SK-N-SH (cell line): Measurements from ENCODE around the gene CCDC187. TPM values are rescaled to one million over a fixed set of nuclear protein-coding genes. Genes with fewer than 3 reads are reported as not detected.

Source experiments
- CTCF ChIA-PET: fragments of 300-600, 350-600 bp; formaldehyde crosslinking; extraction: SDS; loops from one replicate; lab custom pipeline; 2021; lab: Yijun Ruan, JAX
- POLR2A ChIA-PET: fragments of 350-600 bp; sonication (Branson Sonifier 250); formaldehyde crosslinking; extraction: SDS; loops from one replicate; lab custom pipeline; 2020; ENCODE audit warnings: antibody characterized with exemption, inconsistent platforms; lab: Yijun Ruan, JAX
- DNase-seq: peaks from one replicate; pipeline ENCODE4 v3.0.0; 2012
- H2AFZ ChIP-seq: fragments of 200-600 bp; sonication (generic); 2 replicates; pipeline ENCODE4 v1.8.1; 2016; ENCODE audit warnings: antibody characterized with exemption, mild to moderate bottlenecking, low read depth
- H3F3A ChIP-seq: fragments of 200-600 bp; sonication (generic); replicated peaks from 2 replicates; pipeline ENCODE3; 2016; ENCODE audit warnings: antibody characterized with exemption, mild to moderate bottlenecking; ENCODE audit not compliant: insufficient read depth
- H3K27ac ChIP-seq, 2 experiments: fragments of 200-500 bp in 1 of 2; fragments of 200-600 bp in 1 of 2; sonication (Bioruptor generic) in 1 of 2; sonication (generic), shearing (Covaris generic) in 1 of 2; 2 replicates each; pipeline versions ENCODE4 v1.5.1 to v1.6.1; 2014 to 2016; ENCODE audit warnings: low read depth in 2 of 2, inconsistent platforms in 1 of 2, low read length in 1 of 2, mild to moderate bottlenecking in 1 of 2, mixed read lengths in 1 of 2
- H3K27me3 ChIP-seq: fragments of 200-600 bp; sonication (generic), shearing (Covaris generic); 2 replicates; pipeline ENCODE4 v1.6.1; 2016; ENCODE audit warnings: mixed run types; ENCODE audit not compliant: insufficient read depth
- H3K36me3 ChIP-seq, 2 experiments: fragments of 200-500 bp in 1 of 2; fragments of 200-600 bp in 1 of 2; sonication (Bioruptor generic) in 1 of 2; sonication (generic) in 1 of 2; replicated peaks in 1 of 2; 2 replicates each; pipeline versions ENCODE3 to v1.5.1; 2014 to 2016; ENCODE audit warnings: low read length in 1 of 2, mild to moderate bottlenecking in 1 of 2; ENCODE audit not compliant: insufficient read depth in 2 of 2, control insufficient read depth in 1 of 2
- H3K4me1 ChIP-seq, 2 experiments: fragments of 200-500 bp in 1 of 2; fragments of 200-600 bp in 1 of 2; sonication (Bioruptor generic) in 1 of 2; sonication (generic), shearing (Covaris generic) in 1 of 2; 2 replicates each; pipeline versions ENCODE4 v1.5.1 to v1.6.1; 2014 to 2016; ENCODE audit warnings: low read depth in 1 of 2, low read length in 1 of 2, mixed run types in 1 of 2; ENCODE audit not compliant: insufficient read depth in 2 of 2, control insufficient read depth in 1 of 2
- H3K4me2 ChIP-seq: fragments of 200-600 bp; sonication (generic), shearing (Covaris generic); 2 replicates; pipeline ENCODE4 v1.6.1; 2017; ENCODE audit warnings: mixed run types
- H3K4me3 ChIP-seq, 2 experiments: fragments of 200-500 bp in 1 of 2; fragments of 200-600 bp in 1 of 2; sonication (Bioruptor generic) in 1 of 2; sonication (generic), shearing (Covaris generic) in 1 of 2; 2 replicates each; pipeline versions ENCODE4 v1.5.1 to v1.8.1; 2014 to 2016; ENCODE audit warnings: low read depth in 2 of 2, inconsistent platforms in 1 of 2, low read length in 1 of 2, mild to moderate bottlenecking in 1 of 2, mixed read lengths in 1 of 2, moderate library complexity in 1 of 2
- H3K79me2 ChIP-seq: fragments of 200-600 bp; sonication (generic); 2 replicates; pipeline ENCODE4 v1.8.1; 2017; ENCODE audit warnings: mild to moderate bottlenecking; ENCODE audit not compliant: insufficient read depth
- H3K9ac ChIP-seq: fragments of 200-600 bp; sonication (generic); 2 replicates; pipeline ENCODE4 v1.6.1; 2017; ENCODE audit warnings: mixed run types
- H3K9me2 ChIP-seq: fragments of 200-600 bp; sonication (generic); 2 replicates; pipeline ENCODE4 v1.6.1; 2017; ENCODE audit warnings: mixed run types
- H3K9me3 ChIP-seq: fragments of 200-600 bp; sonication (generic); 2 replicates; pipeline ENCODE4 v1.6.1; 2017; ENCODE audit warnings: mixed run types, mild to moderate bottlenecking, moderate library complexity
- H4K20me1 ChIP-seq: fragments of 200-600 bp; sonication (generic); 2 replicates; pipeline ENCODE4 v1.6.1; 2017; ENCODE audit warnings: mild to moderate bottlenecking, mixed run types; ENCODE audit not compliant: insufficient read depth
- EP300 ChIP-seq, 2 experiments: IDR thresholded peaks; 2 replicates each; pipeline versions ENCODE4 v1.4.0 to v1.6.1; 2012; ENCODE audit warnings: borderline replicate concordance in 1 of 2, low read depth in 1 of 2, low read length in 1 of 2
- GATA2 ChIP-seq: sonication (generic); formaldehyde crosslinking; IDR thresholded peaks from 2 replicates; pipeline ENCODE4 v1.5.0; 2020; ENCODE audit warnings: mild to moderate bottlenecking, missing genetic modification reagents
- MAX ChIP-seq: IDR thresholded peaks from 2 replicates; pipeline ENCODE4 v1.4.0; 2012; ENCODE audit warnings: low read depth
- MEF2A ChIP-seq: IDR thresholded peaks from 2 replicates; pipeline ENCODE4 v1.4.0; 2012; ENCODE audit warnings: low read depth, borderline replicate concordance
- MXI1 ChIP-seq: IDR thresholded peaks from 2 replicates; pipeline ENCODE4 v1.6.1; 2012; ENCODE audit warnings: mild to moderate bottlenecking, low read depth, low read length, improper control_type of control experiment
- NFIC ChIP-seq: IDR thresholded peaks from 2 replicates; pipeline ENCODE4 v1.4.0; 2012; ENCODE audit warnings: borderline replicate concordance
- PBX3 ChIP-seq: IDR thresholded peaks from 2 replicates; pipeline ENCODE4; 2012
- POLR2AphosphoS5 ChIP-seq: IDR thresholded peaks from 2 replicates; pipeline ENCODE4 v1.6.1; 2012; ENCODE audit warnings: low read depth, low read length
- RCOR1 ChIP-seq: fragments of 150-350 bp; IDR thresholded peaks from 2 replicates; pipeline ENCODE4 v1.6.1; 2017; ENCODE audit warnings: antibody characterized with exemption, low read length
- RFX5 ChIP-seq: IDR thresholded peaks from 2 replicates; pipeline ENCODE4 v1.6.1; 2012; ENCODE audit warnings: mild to moderate bottlenecking, improper control_type of control experiment, low read length
- SIN3A ChIP-seq: IDR thresholded peaks from 2 replicates; pipeline ENCODE4 v1.6.1; 2012; ENCODE audit warnings: low read depth, mild to moderate bottlenecking, low read length, moderate library complexity, borderline replicate concordance
- SMC3 ChIP-seq: IDR thresholded peaks from 2 replicates; pipeline ENCODE4 v1.6.1; 2012; ENCODE audit warnings: low read depth, low read length, improper control_type of control experiment
- TAF1 ChIP-seq: IDR thresholded peaks from 2 replicates; pipeline ENCODE4 v1.6.1; 2012; ENCODE audit warnings: low read depth, mild to moderate bottlenecking, low read length, moderate library complexity, borderline replicate concordance
- USF1 ChIP-seq: IDR thresholded peaks from 2 replicates; pipeline ENCODE4 v1.4.0; 2012; ENCODE audit warnings: low read depth, borderline replicate concordance
- WGBS: methylation state at CpG from one replicate; pipeline ENCODE4 v1.1.6; 2017; ENCODE audit warnings: low lambda C conversion rate; 5-methylcytosine and 5-hydroxymethylcytosine counted together
- polyA plus RNA-seq, 3 experiments: library from polyadenylated mRNA; depleted of rRNA; stranded (reverse); fragments of >200 nt; gene quantifications; 2 replicates each; pipeline ENCODE4 v1.2.3, GENCODE V29; 2012
- TF ChIP-seq, protein P1 (sequence below): fragments of 150-350 bp; IDR thresholded peaks from 2 replicates; pipeline ENCODE4 v1.6.1; 2016; ENCODE audit warnings: mild to moderate bottlenecking, low read depth, low read length

The CCDC187 gene
- polyA plus RNA-seq, 1 of the 3 experiments (the other 2 are of a cell fraction) = not detected

- TF ChIP-seq MAX = no peak
- no peak for TF ChIP-seq PBX3
- no peak for TF ChIP-seq SIN3A
- no peak for TF ChIP-seq EP300 (IDR thresholded peaks at IDR 0.05; ENCODE audit: borderline replicate concordance in 1 of 2, low read depth in 1 of 2, low read length in 1 of 2)
- TF ChIP-seq, protein P1, sequence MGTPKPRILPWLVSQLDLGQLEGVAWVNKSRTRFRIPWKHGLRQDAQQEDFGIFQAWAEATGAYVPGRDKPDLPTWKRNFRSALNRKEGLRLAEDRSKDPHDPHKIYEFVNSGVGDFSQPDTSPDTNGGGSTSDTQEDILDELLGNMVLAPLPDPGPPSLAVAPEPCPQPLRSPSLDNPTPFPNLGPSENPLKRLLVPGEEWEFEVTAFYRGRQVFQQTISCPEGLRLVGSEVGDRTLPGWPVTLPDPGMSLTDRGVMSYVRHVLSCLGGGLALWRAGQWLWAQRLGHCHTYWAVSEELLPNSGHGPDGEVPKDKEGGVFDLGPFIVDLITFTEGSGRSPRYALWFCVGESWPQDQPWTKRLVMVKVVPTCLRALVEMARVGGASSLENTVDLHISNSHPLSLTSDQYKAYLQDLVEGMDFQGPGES = no peak
- no peak for TF ChIP-seq SMC3
- TF ChIP-seq TAF1 = no peak
- TF ChIP-seq GATA2 (CRISPR knock-in tag) = no peak
- TF ChIP-seq RCOR1 = no peak
- no peak for TF ChIP-seq RFX5
- no peak for TF ChIP-seq MEF2A
- TF ChIP-seq MXI1 = no peak
- no peak for TF ChIP-seq USF1
- no peak for TF ChIP-seq POLR2AphosphoS5
- no peak for TF ChIP-seq NFIC
- Histone ChIP-seq H3K4me1 (peaks cover 0 to 4% of the 10 kb centered on the region in 2 experiments; a peak in 1 of 4 replicates), H3F3A (no peaks in the 10 kb centered on the region), H3K4me2 (no peak overlapping the region), H3K27ac (no peak overlapping the region), H4K20me1 (no peaks in the 10 kb centered on the region), H3K9ac (no peak overlapping the region), H3K79me2 (no peaks in the 10 kb centered on the region), H3K4me3 (no peak overlapping the region), H3K9me3 (no peaks in the 10 kb centered on the region), H3K27me3 (no peaks in the 10 kb centered on the region), H2AFZ (no peak overlapping the region), H3K9me2 (no peaks in the 10 kb centered on the region), H3K36me3 (peaks cover 0 to 60% of the 10 kb centered on the region in 2 experiments)
- no peak for DNase-seq
- ChIA-PET POLR2A (no interaction called here), CTCF (interaction anchor here (0.6 to 2.6 kb wide), 8 partner anchors 11 to 61 kb away, joined by 3 to 11 read pairs (median 4); no protein-coding TSS in a partner anchor)
- 89% methylated on average over 3 of the region's 12 CpGs for WGBS
Observed at GRCh38 chr9:136339958-136340310, 36.0 kb upstream of the CCDC187 start.
